Measurements from ENCODE around the gene PIP4K2B.
A peak's percentile ranks its signal among the peaks of the same experiment; 100 is the strongest.

Gene PIP4K2B

DNA sequence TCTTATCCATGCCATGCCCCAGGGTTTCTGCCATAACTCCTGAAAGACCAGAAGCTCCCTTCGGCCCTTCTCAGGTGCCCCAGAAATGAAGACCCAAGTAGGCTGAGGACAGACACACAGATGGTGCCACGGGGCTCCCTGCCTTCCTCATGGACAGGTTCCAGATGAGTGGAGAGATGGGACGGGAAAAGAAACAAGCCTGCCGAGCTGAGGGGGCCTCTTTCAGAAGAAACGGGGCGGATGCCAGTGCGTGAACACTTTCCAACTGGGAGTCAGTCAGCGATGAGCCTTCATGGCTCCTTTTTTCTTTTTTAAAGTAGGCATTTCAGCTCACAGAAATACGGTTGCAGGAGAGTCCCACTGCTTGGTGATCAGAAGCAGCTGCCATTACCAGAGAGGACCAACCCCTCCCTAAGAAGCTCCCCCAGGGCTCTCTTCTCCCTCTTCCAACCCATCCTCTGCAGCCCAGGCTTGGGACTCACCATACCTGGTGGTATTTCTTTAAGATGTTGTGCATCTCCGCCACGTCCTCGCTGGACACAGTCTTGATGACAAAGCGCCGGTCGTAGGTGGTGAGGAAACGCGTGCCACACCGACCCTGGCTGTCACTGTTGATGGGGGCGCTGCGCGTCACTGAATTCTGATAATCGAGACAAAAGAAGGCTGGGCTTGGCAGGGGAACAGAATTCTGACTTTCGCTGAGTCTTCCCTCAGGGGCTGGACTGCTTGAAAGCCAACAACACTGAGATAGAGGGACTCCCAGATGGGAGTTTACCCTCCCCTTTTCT lies 19.2 kb downstream of the PIP4K2B start:
- DNase-seq (ENCODE audit: low read depth): no peak

DNA sequence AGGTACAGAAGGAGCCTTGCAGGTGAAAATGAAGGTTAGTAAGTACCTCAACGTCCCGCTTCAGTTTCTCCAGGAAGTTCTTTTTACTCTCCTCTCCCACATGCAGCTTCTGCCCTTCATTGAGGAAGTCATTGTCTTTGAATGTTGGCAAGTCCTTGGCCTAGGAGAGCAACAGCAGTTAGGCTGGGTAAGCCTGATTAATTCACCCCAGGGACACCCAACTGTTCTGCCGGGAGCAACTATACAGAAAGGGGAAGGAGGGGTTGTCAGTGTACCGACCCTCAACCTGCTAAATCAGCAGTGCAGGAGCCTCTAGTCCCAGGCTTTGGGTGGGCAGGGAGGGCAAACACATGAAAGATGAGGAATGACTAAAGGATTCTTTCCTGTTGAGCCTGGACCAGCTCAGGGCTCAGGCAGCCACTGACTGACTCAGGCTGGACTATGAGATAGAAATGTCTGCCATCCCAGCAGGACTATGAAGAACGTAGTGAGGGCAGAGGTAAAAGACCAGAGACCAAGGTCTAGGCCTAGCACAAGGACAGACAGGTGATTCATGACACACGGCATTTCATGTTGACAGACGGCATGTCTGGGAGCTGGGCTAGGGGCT lies 21.6 kb downstream of the PIP4K2B start:
- no peak for DNase-seq (ENCODE audit: low read depth)

DNA sequence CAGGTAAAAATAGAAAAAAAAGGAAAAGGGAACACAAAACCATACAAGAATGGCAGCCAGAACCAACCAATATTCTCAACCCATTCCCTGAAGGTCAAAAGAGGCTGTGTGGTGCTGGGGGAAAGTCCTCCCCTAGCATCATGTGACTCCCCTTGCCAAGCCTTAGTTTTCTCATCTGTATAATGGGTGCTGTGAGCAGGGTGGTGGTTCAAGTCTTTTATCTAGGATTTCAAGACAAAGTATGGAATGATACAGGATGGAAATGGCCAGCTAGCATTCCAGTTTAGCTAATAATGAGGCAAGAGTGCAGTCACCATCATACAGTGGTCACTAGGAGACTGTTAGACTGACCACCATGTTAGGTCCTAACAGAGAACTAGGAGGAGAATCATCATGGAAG lies 26.1 kb downstream of the PIP4K2B start:
- no peak for DNase-seq (ENCODE audit: low read depth)

DNA sequence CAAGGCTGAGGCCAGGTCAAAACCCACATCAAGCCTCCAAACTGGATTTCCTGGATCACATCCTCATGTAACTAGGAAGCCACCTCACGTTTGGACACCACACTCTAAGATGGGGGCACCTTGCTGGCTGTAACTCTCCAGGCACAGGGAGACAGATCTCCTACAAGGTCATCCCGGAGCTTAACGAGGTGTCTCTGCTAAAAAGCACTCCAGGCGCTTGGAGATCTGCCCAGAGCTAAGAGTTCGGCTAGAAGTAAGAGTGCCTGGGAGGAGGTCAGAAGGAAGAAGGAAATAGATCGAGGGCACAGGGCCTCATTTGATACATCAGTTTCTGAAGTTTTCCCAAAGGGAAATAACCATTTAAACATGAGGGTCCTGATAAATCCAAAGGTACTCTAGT lies 30.9 kb downstream of the PIP4K2B start:
- DNase-seq (ENCODE audit: low read depth): no peak

DNA sequence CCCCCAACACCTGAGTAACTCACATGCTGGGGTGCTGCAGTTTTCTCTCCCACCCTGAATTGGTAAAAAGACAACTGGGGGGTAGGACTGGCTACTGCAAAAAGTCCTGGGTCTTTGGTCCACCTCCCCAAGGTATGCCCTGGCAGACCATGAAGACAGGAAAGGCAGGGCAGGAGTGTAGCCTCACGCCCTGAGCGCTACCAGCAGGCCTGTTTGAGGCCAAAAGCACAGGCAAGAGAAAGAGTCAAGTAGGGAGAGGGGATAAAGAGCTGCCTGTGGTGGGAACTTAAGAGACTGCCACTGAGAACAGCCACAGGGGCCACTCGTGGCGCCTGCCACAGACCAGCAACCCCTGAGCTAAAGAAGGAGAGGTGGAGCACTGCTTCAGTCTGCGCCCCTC lies 33.0 kb downstream of the PIP4K2B start:
- no peak for DNase-seq (ENCODE audit: low read depth)

DNA sequence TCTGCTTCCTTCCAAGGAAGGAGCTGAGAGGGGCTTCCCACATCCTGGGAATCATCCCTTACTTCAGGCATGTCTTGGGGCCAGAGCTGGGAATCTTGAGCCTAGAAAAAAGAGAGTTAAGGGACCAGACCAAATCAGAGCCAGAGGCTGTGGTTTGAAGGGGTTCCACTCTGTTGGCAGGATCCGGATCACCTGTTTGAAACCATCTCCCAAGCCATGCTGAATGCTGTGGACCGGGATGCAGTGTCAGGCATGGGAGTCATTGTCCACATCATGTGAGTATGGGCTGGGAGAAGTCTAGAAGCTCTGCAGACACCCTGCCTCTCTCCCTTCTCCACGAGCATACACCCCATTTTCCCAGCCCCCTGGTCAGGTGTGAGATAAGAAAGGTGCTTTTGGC lies 37.1 kb downstream of the PIP4K2B start:
- DNase-seq (ENCODE audit: low read depth): no peak

DNA sequence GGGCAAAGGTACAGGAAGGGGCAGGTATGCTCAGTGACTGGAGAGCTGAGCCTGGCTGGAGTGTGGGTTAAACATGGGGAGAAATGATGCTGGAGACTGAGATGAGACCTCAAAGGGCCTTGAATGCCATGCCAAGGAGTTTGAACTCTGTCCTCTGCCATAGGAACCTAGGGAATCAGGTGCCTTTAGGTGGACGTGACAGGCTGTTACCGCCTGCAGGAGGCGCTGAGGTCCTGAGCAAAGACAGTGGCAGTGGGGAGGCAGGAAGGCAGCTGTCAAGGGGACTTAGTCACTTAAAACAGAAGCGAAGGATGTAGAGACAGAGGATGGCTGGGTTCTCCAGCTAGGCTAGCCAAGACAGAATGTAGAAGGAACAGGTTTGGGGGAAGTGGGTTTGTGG lies 37.7 kb downstream of the PIP4K2B start:
- DNase-seq (ENCODE audit: low read depth): no peak

DNA sequence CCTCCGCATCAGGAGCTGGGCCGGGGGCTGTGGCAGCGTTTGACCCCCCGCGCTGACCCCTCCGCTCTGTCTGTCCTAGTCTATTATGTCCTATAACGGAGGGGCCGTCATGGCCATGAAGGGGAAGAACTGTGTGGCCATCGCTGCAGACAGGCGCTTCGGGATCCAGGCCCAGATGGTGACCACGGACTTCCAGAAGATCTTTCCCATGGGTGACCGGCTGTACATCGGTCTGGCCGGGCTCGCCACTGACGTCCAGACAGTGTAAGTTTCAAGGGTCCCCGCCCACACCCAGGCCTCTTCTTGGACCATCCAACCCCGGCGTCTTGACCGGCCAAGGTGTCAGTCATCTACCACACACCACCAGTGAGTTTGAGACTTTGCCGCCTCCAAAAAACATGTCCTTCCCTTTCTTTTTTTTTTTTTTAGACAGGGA lies 46.3 kb downstream of the PIP4K2B start:
- DNase-seq (ENCODE audit: low read depth): no peak

DNA sequence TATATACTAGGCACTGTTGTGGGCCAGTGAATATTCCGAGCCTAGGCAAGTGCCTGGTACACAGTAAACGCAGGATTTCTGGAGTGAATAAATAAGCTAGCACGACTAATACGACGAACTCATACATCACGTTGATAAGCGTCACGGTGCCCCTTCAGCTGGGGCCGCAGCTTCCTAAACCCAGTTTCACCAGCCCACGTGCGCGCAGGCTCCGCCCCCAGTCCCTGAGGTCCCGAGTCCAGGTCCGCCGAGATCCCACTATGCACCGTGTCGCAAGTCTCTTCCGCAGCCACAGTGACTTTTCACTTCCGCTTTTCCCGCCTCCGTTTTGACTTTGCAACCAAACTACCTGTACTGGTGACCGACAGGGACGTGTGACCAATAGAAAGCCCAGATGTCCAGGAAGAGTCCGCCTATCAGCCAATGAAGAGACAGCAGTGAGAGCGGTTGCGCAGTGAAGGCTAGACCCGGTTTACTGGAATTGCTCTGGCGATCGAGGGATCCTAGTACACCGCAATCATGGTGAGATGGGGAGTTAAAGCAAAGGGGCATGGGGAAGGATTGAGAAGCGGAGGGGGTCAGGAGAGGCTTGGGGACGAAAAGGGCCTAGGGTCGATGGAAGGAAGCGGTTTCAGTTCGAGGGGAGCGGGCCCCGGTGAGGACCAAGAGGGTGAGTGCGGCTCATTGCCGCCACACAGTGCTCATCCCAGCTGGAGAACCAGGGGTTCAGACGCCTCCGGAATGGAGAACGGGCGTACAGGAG lies 46.9 kb downstream of the PIP4K2B start, which contains the start of gene PSMB3:
TSS of gene PSMB3 (plus strand) at position 434 of the 763 bp plus-strand sequence. CDS start at position 520, 86 bp downstream.
- peak; percentile 93 for DNase-seq (ENCODE audit: low read depth)

DNA sequence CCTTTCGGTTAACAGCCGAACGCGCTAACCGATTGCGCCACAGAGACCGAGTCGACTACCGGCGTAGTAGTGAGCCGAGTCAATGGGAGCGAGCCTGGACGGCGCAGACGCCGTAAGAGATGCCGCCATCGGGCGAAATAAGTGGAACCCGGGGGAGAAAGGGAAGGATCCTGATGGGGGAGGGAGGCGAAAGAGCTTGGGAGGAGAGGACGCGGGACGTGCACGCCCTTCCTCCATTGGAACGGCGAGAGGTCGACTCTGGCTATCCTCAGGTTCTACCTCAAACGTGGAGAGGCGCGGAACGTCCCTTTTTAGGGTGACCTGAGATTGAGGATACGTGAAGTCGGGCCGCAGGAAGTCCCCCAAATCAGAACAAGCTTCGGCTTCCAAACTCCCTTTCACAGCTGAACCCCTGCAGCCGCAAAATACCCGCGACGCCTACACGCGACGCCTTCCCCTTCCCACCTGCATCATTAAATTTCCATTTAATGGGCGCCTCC lies 47.5 kb downstream of the PIP4K2B start:
- DNase-seq (ENCODE audit: low read depth): peak; percentile 68

DNA sequence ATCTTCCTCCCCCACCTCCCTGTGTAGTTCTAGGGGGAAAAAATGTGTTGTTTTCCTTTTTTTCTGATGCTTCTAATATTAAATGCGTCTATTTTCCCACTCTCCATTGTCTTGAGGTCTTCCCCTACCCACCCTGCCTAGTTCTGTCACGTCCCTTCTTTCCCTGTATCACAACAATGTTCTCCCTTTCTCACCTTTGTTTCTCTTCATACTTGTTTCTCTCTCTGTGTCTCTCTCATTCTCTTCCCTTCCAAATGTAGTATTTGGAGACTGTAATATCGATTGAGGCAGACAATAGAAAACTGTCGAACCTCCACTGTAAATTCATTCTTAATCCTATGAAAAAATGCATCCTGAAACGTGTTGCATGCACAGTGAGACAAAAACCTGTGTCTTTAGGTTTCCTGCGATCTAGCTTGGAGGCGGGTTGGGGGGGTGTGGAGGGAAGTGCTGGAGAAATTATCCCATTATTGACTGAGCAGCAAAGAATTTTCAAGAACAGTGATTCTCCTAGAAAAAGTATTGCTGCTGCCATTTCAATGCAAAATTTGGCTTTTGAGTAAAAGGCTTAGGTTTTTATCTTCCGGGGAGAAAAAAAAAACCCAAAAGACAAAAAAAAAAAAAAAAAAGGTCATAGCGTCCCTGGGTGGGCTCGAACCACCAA lies 48.1 kb downstream of the PIP4K2B start:
- no peak for DNase-seq (ENCODE audit: low read depth)

DNA sequence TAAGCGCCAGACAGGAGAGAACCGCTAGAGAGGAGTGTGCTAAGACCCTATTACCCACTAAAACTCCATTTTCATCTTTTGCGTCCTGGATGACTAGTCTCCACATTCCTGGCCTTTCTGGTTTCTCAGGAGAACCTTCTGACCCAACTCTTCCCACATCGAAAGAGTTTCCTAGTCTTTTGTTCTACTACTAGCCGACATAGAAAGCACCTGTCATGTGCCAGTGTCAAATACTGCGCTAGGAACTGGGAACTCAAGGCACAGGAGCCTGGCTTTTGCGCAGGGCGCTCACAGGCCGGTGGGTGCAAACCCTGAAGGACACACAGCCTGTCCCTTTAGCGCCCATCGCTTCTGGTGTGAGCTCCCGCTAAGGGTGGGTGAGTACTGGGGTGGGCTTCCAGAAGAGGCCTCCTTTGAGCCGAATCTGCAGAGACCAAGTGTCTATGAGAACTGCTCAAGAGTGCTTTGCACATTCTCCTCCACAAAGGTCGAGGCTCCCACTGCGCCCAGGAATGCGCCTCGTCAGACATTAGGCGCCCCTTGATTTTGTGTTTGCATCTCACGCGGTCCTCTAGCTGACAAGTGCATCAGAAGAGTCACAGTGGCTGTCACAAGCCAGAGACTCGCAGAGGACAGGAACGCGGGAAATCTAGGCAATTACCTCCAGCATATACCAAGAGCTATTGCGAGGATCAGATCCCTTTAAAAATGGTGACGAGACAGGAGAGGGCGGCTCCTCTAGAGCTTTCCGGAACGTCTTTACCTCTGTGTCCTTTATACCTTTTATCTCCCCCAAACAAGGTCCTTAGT lies 48.8 kb downstream of the PIP4K2B start:
- no peak for DNase-seq (ENCODE audit: low read depth)

DNA sequence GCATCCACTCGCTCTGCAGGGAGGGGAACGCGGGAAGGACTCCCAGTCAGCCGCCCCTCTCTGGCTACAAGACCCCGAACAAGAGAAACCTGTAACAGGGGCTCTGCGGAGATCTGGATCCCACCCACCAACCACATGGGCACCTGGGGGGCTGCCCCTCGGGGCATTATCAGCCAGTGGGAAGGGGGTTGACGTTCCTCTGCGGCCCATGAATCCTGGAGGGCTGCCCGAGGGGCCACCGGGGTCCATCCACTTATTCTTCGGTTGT lies 49.4 kb downstream of the PIP4K2B start:
- no peak for DNase-seq (ENCODE audit: low read depth)

DNA sequence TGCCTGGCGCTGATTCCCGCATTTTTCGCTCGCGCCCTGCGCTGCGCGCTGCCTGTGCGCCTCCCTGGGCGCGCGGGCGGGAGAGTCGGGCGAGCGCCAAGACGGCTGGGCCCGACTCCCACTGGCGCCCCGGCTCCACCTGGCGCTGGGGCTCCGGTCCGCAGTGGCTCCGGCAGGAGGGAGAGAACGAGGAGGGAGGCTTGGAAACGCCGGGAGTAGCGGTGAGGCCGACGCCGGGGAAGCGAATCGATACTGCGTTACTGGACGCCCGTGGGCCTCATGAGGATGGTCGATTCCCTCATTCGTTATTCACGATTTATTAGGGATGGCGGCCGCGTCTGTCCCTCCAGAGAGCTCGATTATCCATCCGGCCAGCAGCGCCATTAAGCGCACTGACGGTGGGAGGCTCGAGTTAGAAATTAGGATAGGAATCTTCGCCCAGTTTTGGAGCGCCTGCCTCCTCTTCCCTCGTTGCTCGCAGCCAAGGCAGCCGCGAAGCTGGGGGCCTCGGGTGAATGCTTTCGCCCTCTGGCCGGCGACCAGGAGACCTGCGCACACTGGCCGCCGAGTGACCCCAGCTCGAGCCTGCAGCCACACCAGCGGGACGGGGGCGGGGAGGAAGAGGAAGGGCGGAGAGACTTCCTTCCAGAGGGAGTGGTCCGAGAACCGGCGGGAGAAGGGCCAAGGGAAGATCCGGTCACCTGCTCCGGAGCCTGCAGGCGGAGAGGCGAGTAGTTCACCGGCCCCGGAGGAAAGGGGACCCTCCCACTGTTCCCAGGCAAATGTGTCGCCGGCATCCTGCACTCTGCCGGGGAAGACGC lies 49.9 kb downstream of the PIP4K2B start:
- no peak for DNase-seq (ENCODE audit: low read depth)

DNA sequence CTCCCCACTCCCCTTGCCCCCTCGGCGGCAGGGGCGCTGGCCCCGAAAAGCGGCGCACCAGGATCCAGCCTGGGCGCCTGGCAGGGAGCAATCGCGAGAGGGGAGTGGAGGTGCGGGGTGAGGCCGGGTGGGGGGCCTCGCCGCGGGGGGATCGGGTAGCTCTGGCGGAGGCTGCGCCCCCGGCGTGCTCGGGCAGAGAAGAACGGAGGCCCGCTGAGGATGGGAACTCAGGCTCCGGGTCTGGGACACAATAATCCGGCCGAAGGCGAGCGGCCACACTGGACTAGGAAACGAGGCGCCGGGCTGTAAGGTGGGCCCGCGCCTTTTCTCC lies 50.5 kb downstream of the PIP4K2B start:
- DNase-seq (ENCODE audit: low read depth): no peak

DNA sequence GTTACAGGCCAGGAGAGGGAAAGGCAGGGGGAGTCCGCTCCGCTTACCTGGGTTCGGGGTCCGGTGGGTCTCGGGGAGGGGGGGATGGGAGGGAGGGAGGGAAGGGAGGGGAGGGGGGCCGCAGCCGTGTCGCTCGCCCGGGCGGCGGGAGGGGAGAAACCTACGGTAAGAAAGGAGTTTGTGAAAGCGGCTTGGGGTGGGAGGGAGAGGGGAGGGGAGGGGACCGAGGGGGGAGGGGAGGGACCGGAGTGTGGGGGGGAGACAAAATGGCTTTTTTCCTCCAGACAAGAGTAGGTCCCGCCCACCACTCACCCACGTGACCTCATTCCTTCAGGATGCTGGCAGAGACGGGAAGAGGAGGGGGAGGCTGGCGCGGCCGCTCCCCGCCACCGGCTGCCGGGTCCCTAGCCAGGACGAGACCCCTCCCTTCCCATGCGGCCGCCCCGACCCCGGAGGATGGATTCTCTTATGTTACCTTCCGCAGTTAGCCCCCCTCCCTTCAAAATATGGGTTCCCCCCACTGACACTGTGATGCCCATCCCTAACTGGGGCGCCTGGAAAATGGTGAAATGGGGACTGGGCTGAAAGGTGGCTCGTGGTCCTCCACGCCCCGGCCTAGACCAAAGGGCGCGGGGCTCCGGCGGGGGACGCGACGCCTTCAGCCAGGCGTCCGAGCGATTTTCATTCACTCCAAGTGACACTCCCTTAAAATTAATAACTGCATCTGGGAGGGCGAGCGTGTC lies 51.0 kb downstream of the PIP4K2B start, which contains the start of gene PCGF2:
TSS of gene PCGF2 (minus strand) at position 188 of the 743 bp plus-strand sequence. CDS start 7,934 bp downstream, outside the sequence.
- no peak for DNase-seq (ENCODE audit: low read depth)

DNA sequence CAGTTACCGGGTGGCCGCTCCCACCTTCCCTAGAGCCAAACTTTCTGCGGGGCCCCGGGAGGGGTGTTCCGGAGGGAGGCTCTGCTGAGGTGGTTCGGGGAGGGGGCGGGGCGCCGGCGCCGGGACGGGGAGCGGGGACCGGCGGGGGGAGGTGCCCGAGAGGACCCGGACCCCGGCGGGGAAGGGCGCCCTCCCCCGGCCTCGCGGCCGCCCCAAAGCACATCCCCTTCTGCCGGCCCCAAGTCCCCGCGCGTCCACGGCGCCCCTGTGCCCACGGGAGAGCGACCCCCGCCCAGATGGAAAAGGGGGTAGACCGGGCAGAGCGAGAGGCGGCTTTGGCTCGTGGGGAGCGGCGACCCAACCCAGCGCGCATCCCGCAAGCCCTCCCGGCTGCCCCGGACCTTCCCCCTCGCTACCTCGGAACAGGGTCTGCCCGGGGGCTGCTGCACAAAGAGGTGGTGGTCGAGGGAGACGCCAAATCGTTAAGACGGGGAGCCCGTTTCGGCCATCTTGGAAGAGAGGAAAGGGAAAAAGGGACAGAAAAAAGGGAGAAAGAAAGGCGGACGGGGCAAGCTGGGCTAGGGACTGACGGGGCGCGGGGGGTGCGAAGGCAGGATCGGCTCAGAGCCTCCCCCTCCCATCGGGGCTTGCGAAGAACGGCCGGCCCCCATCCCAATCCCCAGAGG lies 51.8 kb downstream of the PIP4K2B start:
- DNase-seq (ENCODE audit: low read depth): no peak

DNA sequence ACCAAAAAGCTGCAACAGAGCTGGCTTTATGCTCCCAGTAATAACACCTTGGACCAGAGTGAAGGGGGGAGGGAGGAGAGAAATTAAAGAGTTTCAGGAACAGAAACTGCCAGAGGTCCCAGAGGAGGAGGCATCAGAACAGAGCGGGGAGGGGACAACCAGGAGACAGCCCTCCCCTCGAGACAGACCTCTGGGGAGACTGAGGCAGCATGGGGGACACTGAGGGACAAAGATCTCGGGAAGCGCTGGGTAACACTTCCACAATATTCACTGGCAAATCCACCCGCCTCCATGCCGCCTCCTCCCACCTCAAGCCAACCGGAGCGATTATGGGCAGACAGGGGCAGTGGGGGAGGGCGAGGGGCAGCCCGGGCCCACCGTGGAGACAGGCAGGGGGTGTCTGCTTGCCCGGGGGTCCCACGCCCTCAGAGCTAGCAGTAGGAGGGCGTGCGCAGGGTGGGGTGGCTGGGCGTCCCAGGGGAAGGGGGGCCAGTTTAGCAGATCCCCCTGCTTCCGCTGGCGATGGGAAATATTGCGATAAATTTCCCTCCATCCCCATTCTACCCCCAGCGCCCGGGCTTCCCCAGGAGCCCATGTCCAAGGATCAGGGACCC lies 52.4 kb downstream of the PIP4K2B start:
- no peak for DNase-seq (ENCODE audit: low read depth)
